Mesodermal cell (in vitro differentiated cells): ENCODE results near the gene ZNF322.

Experiments used
- H3K27ac ChIP-seq: 2 replicates; pipeline ENCODE4 v1.7.0; 2013; ENCODE audit warnings: mild to moderate bottlenecking, low read depth, low read length, moderate library complexity; ENCODE audit not compliant: severe bottlenecking
- H3K36me3 ChIP-seq: 2 replicates; pipeline ENCODE4 v1.7.1; 2013; ENCODE audit warnings: mild to moderate bottlenecking, low read length, moderate library complexity; ENCODE audit not compliant: control insufficient read depth, insufficient read depth
- H3K4me1 ChIP-seq: one replicate; pipeline ENCODE4 v1.7.1; 2013; ENCODE audit warnings: mild to moderate bottlenecking, low read length; ENCODE audit not compliant: insufficient read depth, control insufficient read depth, poor library complexity, severe bottlenecking
- H3K4me3 ChIP-seq: 2 replicates; pipeline ENCODE4 v1.7.0; 2013; ENCODE audit warnings: low read length, control low read depth, mild to moderate bottlenecking; ENCODE audit not compliant: insufficient read depth, poor library complexity, severe bottlenecking; ENCODE audit errors: extremely low read depth
- H3K9me3 ChIP-seq: 2 replicates; pipeline ENCODE4 v1.7.1; 2013; ENCODE audit warnings: mild to moderate bottlenecking, low read length, moderate library complexity; ENCODE audit not compliant: control insufficient read depth
- WGBS, 2 experiments: methylation state at CpG; one replicate each; pipeline ENCODE4 v1.1.5; 2013; ENCODE audit warnings: missing lambda C conversion rate in 2 of 2; ENCODE audit not compliant: insufficient coverage in 2 of 2; 5-methylcytosine and 5-hydroxymethylcytosine counted together

The ZNF322 gene

GRCh38 chr6:26599134-26599533 lies 60.4 kb downstream of the ZNF322 start:
- Histone ChIP-seq H3K27ac (no peak overlapping the region), H3K36me3 (peaks cover 30% of the 10 kb centered on the region), H3K4me1 (peaks cover 9% of the 10 kb centered on the region), H3K9me3 (no peaks in the 10 kb centered on the region), H3K4me3 (no peak overlapping the region)
- 100% methylated on average over 1 of the region's 1 CpG; no CpG with 5 or more reads in 1 of the 2 experiments for WGBS, 2 experiments

GRCh38 chr6:26598267-26598666 lies 61.3 kb downstream of the ZNF322 start:
- H3K4me1 ChIP-seq, result peaks cover 9% of the 10 kb centered on the region
- no peaks in the 10 kb centered on the region for H3K9me3 ChIP-seq
- no peak overlapping the region for H3K27ac ChIP-seq
- peak overlapping the region; percentile 95 for H3K4me3 ChIP-seq
- 97% methylated on average over 21 to 22 of the region's 22 CpGs for WGBS, 2 experiments
- H3K36me3 ChIP-seq, result peaks cover 30% of the 10 kb centered on the region

GRCh38 chr6:26597821-26598220 lies 61.7 kb downstream of the ZNF322 start:
- Histone ChIP-seq H3K36me3 (peaks cover 30% of the 10 kb centered on the region), H3K4me3 (peak overlapping the region; percentile 95), H3K27ac (no peak overlapping the region), H3K4me1 (peaks cover 9% of the 10 kb centered on the region), H3K9me3 (no peaks in the 10 kb centered on the region)
- 89% methylated on average over 20 to 21 of the region's 21 CpGs for WGBS, 2 experiments

- Histone ChIP-seq H3K9me3 (no peaks in the 10 kb centered on the region), H3K36me3 (peaks cover 30% of the 10 kb centered on the region), H3K27ac (no peak overlapping the region), H3K4me3 (peak overlapping the region; percentile 95), H3K4me1 (peaks cover 9% of the 10 kb centered on the region)
- WGBS, 2 experiments, result 13 to 22% methylated on average over 2 to 4 of the region's 10 CpGs
These were observed 62.2 kb downstream of the ZNF322 start for GRCh38 chr6:26597389-26597766.

GRCh38 chr6:26596579-26597388 lies 62.8 kb downstream of the ZNF322 start, which contains the start of gene ABT1:
TSS of gene ABT1 (plus strand) at chr6:26596953. CDS start at chr6:26596983, 30 bp downstream.
- H3K9me3 ChIP-seq, result no peaks in the 10 kb centered on the region
- WGBS, 2 experiments, result 0 to 1% methylated on average over 35 to 46 of the region's 51 CpGs
- H3K27ac ChIP-seq, result peak within 1 kb of the TSS; percentile 83

GRCh38 chr6:26595669-26596269 lies 63.8 kb downstream of the ZNF322 start:
- H3K9me3 ChIP-seq, result no peaks in the 10 kb centered on the region
- peak overlapping the region; percentile 30 for H3K27ac ChIP-seq
- H3K4me1 ChIP-seq, result peaks cover 9% of the 10 kb centered on the region
- peak overlapping the region; percentile 95 for H3K4me3 ChIP-seq
- peaks cover 30% of the 10 kb centered on the region for H3K36me3 ChIP-seq
- 0 to 1% methylated on average over 29 to 37 of the region's 39 CpGs for WGBS, 2 experiments

More at GRCh38 chr6:26596579-26597388, 62.8 kb downstream of the ZNF322 start, which contains the start of gene ABT1:
- Histone ChIP-seq H3K4me3 (peak within 1 kb of the TSS; percentile 95), H3K36me3 (peaks cover 30% of the 10 kb centered on the region), H3K4me1 (peaks cover 9% of the 10 kb centered on the region)

GRCh38 chr6:26594730-26595632 lies 64.6 kb downstream of the ZNF322 start:
- Histone ChIP-seq H3K27ac (peak overlapping the region; percentile 30), H3K36me3 (peaks cover 22% of the 10 kb centered on the region), H3K9me3 (no peaks in the 10 kb centered on the region), H3K4me1 (peaks cover 9% of the 10 kb centered on the region), H3K4me3 (no peak overlapping the region)
- WGBS, 2 experiments, result 32 to 33% methylated on average over 11 to 13 of the region's 23 CpGs

- Histone ChIP-seq H3K36me3 (peaks cover 13% of the 10 kb centered on the region), H3K4me3 (no peak overlapping the region), H3K4me1 (peaks cover 9% of the 10 kb centered on the region), H3K9me3 (no peaks in the 10 kb centered on the region), H3K27ac (no peak overlapping the region)
- 50 to 71% methylated on average over 2 to 4 of the region's 6 CpGs for WGBS, 2 experiments
These were observed 65.4 kb downstream of the ZNF322 start for GRCh38 chr6:26594131-26594498.

GRCh38 chr6:26593278-26594130 lies 66.0 kb downstream of the ZNF322 start:
- WGBS, 2 experiments, result 59% methylated on average over 12 to 20 of the region's 20 CpGs
- H3K4me3 ChIP-seq, result no peak overlapping the region

GRCh38 chr6:26592649-26593048 lies 66.9 kb downstream of the ZNF322 start:
- peaks cover under 1% of the 10 kb centered on the region for H3K4me1 ChIP-seq
- WGBS, 2 experiments, result 80% methylated on average over 1 of the region's 4 CpGs; no CpG with 5 or more reads in 1 of the 2 experiments
- no peaks in the 10 kb centered on the region for H3K9me3 ChIP-seq
- no peak overlapping the region for H3K4me3 ChIP-seq
- H3K27ac ChIP-seq, result no peak overlapping the region
- no peaks in the 10 kb centered on the region for H3K36me3 ChIP-seq

More at GRCh38 chr6:26593278-26594130, 66.0 kb downstream of the ZNF322 start:
- Histone ChIP-seq H3K9me3 (no peaks in the 10 kb centered on the region), H3K4me1 (peaks cover 9% of the 10 kb centered on the region), H3K27ac (no peak overlapping the region), H3K36me3 (peaks cover 7% of the 10 kb centered on the region)
